ENCODE data around the gene HACD4. TPM values are rescaled to one million over a fixed set of nuclear protein-coding genes. Genes with fewer than 3 reads are reported as not detected.

Gene HACD4
- total RNA-seq, 1 donor from 2014 or later = 4.6 TPM

DNA sequence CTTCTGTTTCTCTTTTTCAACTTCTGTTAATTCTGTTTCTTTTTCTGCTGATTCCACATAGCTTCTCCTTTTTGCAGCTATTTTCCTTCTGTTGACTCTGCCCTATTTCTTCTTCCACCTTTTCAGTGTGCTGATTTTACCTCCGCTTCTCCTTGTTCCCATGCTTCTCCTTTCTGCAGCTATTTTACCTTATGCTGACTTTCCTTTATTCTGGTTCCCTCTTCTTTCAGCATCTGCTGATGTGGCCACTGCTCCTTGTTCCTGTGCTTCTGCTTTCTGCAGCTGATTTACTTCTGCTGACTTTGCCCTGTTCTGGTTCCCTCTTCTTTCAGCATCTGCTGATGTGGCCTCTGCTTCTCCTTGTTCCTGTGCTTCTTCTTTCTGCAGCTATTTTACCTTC lies 58.8 kb downstream of the HACD4 start:
- Histone ChIP-seq H3K27ac (no peak overlapping the region), H3K36me3 (no peaks in the 10 kb centered on the region), H3K9me3 (peaks cover 0 to 10% of the 10 kb centered on the region in 2 donors), H3K4me1 (no peaks in the 10 kb centered on the region), H3K4me3 (no peak overlapping the region), H3K27me3 (no peaks in the 10 kb centered on the region)
- no peak for DNase-seq (ENCODE audit: low spot score in 2 of 2)
- intact Hi-C loops (cut with DNase I) = no loop called here
- TF ChIP-seq, protein P1, sequence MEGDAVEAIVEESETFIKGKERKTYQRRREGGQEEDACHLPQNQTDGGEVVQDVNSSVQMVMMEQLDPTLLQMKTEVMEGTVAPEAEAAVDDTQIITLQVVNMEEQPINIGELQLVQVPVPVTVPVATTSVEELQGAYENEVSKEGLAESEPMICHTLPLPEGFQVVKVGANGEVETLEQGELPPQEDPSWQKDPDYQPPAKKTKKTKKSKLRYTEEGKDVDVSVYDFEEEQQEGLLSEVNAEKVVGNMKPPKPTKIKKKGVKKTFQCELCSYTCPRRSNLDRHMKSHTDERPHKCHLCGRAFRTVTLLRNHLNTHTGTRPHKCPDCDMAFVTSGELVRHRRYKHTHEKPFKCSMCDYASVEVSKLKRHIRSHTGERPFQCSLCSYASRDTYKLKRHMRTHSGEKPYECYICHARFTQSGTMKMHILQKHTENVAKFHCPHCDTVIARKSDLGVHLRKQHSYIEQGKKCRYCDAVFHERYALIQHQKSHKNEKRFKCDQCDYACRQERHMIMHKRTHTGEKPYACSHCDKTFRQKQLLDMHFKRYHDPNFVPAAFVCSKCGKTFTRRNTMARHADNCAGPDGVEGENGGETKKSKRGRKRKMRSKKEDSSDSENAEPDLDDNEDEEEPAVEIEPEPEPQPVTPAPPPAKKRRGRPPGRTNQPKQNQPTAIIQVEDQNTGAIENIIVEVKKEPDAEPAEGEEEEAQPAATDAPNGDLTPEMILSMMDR (IDR thresholded peaks at IDR 0.05) = no peak

DNA sequence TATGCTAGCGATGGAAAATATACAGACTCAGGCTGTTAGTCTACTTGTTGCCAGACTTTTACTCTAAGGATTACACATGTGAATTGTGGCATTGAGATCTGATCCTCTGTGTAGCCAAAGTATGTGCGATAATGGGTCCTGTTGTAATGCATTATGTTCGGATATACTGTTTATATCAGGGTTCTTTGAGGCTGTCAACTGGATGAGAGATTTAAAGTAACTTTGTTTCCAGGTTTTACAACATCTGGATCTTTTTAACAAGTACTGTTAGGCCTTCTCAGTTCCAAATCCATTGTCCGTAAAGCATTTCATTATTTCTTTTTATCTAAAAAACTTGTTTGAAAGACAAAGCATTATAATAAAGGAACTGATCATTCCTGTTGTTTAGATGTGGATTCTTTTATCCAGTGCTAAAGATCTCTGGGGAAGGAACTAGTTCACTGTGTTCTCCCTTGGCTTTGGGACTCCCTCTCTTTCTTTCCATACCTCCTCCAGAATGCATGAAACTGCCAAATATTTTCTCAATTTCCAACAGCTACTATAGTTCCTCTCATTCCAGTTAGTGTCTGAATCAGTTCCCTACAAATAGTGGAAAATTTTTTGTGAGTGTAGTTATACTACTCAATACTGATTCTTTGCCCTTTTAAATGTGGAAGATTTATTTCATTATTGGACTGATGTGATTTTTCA lies 68.8 kb downstream of the HACD4 start:
- no peaks in the 10 kb centered on the region for H3K9me3 ChIP-seq
- H3K36me3 ChIP-seq = no peaks in the 10 kb centered on the region
- no peaks in the 10 kb centered on the region for H3K27me3 ChIP-seq
- H3K27ac ChIP-seq = no peak overlapping the region
- intact Hi-C loops (cut with DNase I) = no loop called here
- TF ChIP-seq, protein P1 (IDR thresholded peaks at IDR 0.05) = no peak
- no peak overlapping the region for H3K4me3 ChIP-seq
- DNase-seq (ENCODE audit: low spot score in 2 of 2) = no peak
- H3K4me1 ChIP-seq = no peaks in the 10 kb centered on the region

DNA sequence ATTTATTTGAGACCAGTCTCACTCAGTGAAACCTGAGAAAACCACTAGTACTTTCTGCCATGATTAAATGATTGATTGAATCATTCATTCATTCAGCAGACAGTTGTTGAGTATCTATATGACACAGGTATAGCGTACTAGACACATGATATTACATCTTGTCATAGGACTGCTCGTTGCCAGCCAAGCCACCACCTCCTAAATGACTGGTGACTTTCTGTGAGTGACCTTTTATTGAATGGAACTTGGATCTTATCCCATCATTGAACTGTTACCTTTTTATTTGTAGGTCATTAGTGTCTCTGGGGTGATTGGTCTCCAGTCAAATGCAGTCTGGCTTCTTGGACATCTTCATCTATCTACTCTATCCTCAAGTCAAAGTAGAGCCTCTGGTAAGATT lies 80.7 kb downstream of the HACD4 start:
- H3K36me3 ChIP-seq = no peaks in the 10 kb centered on the region
- intact Hi-C loops (cut with DNase I) = no loop called here

More for the DNA sequence above, 80.7 kb downstream of the HACD4 start:
- Histone ChIP-seq H3K4me3 (no peak overlapping the region), H3K27me3 (no peaks in the 10 kb centered on the region), H3K4me1 (peaks cover 0 to 3% of the 10 kb centered on the region in 2 donors), H3K27ac (no peak overlapping the region), H3K9me3 (no peaks in the 10 kb centered on the region)
- no peak for DNase-seq (ENCODE audit: low spot score in 2 of 2)
- TF ChIP-seq, protein P1 (IDR thresholded peaks at IDR 0.05) = no peak

Other genes starting within 250 kb of the HACD4 start
- gene IFNB1, start 46.3 kb upstream of the HACD4 start, total RNA-seq = not detected
- not detected for gene IFNW1, start 110.2 kb upstream of the HACD4 start, total RNA-seq
- not detected for gene IFNA21, start 135.0 kb upstream of the HACD4 start, total RNA-seq
- not detected for gene IFNA4, start 155.9 kb upstream of the HACD4 start, total RNA-seq
- not detected for gene IFNA7, start 170.6 kb upstream of the HACD4 start, total RNA-seq
- not detected for gene IFNA10, start 175.5 kb upstream of the HACD4 start, total RNA-seq
- not detected for gene IFNA16, start 185.7 kb upstream of the HACD4 start, total RNA-seq
- not detected for gene IFNA17, start 196.6 kb upstream of the HACD4 start, total RNA-seq
- not detected for gene IFNA14, start 208.4 kb upstream of the HACD4 start, total RNA-seq

Data from ascending aorta (tissue), 2 donors.